DOHH2 (cell line): ENCODE measurements around the gene WLS.

Experiments
- CTCF ChIP-seq: fragments of 200-600 bp; sonication (generic); IDR thresholded peaks from one replicate; pipeline ENCODE4 v1.5.1; 2014; ENCODE audit warnings: antibody characterized with exemption, mild to moderate bottlenecking, low read depth, low read length; ENCODE audit not compliant: poor library complexity, severe bottlenecking
- EZH2phosphoT487 ChIP-seq: fragments of 200-600 bp; sonication (generic); IDR thresholded peaks from 2 replicates; pipeline ENCODE4 v1.6.1; 2017; ENCODE audit warnings: borderline replicate concordance, mild to moderate bottlenecking, antibody characterized with exemption, low read length, moderate library complexity, mixed read lengths

GRCh38 chr1:68211761-68212380 is 20.5 kb downstream of the WLS start:
- no peak for TF ChIP-seq CTCF
- TF ChIP-seq EZH2phosphoT487 = no peak
